Hepatocyte (in vitro differentiated cells): ENCODE measurements around the gene RAB21. TPM values are rescaled to one million over a fixed set of nuclear protein-coding genes. Genes with fewer than 3 reads are reported as not detected.

Experiments
- DNase-seq: peaks from one replicate; pipeline ENCODE4 v3.0.0-alpha.2; 2016; ENCODE audit warnings: low spot score
- H2AFZ ChIP-seq: fragments of 200-600 bp; sonication (generic); 2 replicates; pipeline ENCODE4 v1.6.0; 2016; ENCODE audit warnings: antibody characterized with exemption, mild to moderate bottlenecking
- H3K27ac ChIP-seq: fragments of 200-600 bp; sonication (generic); 2 replicates; pipeline ENCODE4 v1.5.1; 2016; ENCODE audit warnings: mild to moderate bottlenecking
- H3K27me3 ChIP-seq: fragments of 200-600 bp; sonication (generic); 2 replicates; pipeline ENCODE4 v1.6.1; 2016
- H3K36me3 ChIP-seq: fragments of 200-600 bp; sonication (generic); replicated peaks from 2 replicates; pipeline ENCODE4 v1.5.1; 2016; ENCODE audit warnings: low read depth; ENCODE audit not compliant: insufficient read depth
- H3K4me1 ChIP-seq: fragments of 200-600 bp; sonication (generic); 2 replicates; pipeline ENCODE4 v1.5.1; 2016; ENCODE audit warnings: mild to moderate bottlenecking, moderate library complexity; ENCODE audit not compliant: insufficient read depth
- H3K4me2 ChIP-seq: fragments of 200-600 bp; sonication (generic); 2 replicates; pipeline ENCODE4 v1.6.0; 2016
- H3K4me3 ChIP-seq: fragments of 200-600 bp; sonication (generic); 2 replicates; pipeline ENCODE4 v1.5.1; 2016; ENCODE audit warnings: mild to moderate bottlenecking
- H3K79me2 ChIP-seq: fragments of 200-600 bp; sonication (generic); 2 replicates; pipeline ENCODE4 v1.6.0; 2017; ENCODE audit warnings: mild to moderate bottlenecking
- H3K9me2 ChIP-seq: fragments of 200-600 bp; sonication (generic); replicated peaks from 2 replicates; pipeline ENCODE4 v1.6.0; 2017; ENCODE audit warnings: mild to moderate bottlenecking; ENCODE audit not compliant: insufficient read depth
- H3K9me3 ChIP-seq: fragments of 200-600 bp; sonication (generic); 2 replicates; pipeline ENCODE4 v1.5.1; 2016; ENCODE audit warnings: low read depth, mild to moderate bottlenecking
- H4K20me1 ChIP-seq: fragments of 200-600 bp; sonication (generic); 2 replicates; pipeline ENCODE4 v1.6.0; 2016; ENCODE audit warnings: mild to moderate bottlenecking; ENCODE audit not compliant: insufficient read depth, poor library complexity, severe bottlenecking
- CTCF ChIP-seq: fragments of 200-600 bp; sonication (generic); IDR thresholded peaks from 2 replicates; pipeline ENCODE4 v1.5.1; 2016; ENCODE audit warnings: antibody characterized with exemption, mild to moderate bottlenecking; ENCODE audit not compliant: poor library complexity
- EZH2 ChIP-seq: fragments of 200-600 bp; sonication (generic); IDR thresholded peaks from 2 replicates; pipeline ENCODE4 v1.6.1; 2016; ENCODE audit warnings: antibody characterized with exemption, mild to moderate bottlenecking, borderline replicate concordance
- EZH2phosphoT487 ChIP-seq: fragments of 200-600 bp; sonication (generic); IDR thresholded peaks from one replicate; pipeline ENCODE4 v1.6.1; 2018; ENCODE audit warnings: antibody characterized with exemption, mild to moderate bottlenecking, low read depth, moderate library complexity; ENCODE audit not compliant: unreplicated experiment, severe bottlenecking
- WGBS: methylation state at CpG from one replicate; pipeline ENCODE4 v1.1.6; 2016; ENCODE audit warnings: low lambda C conversion rate; ENCODE audit errors: missing lambda C conversion rate; 5-methylcytosine and 5-hydroxymethylcytosine counted together
- polyA plus RNA-seq: library from polyadenylated mRNA; unstranded; fragments of >200 nt; fragmentation: Nextera tagmentation; extraction: Ambion mirVana; gene quantifications from 2 replicates; pipeline ENCODE4 v1.2.1, GENCODE V29; 2016
- total RNA-seq: library from RNA; depleted of rRNA; stranded (reverse); fragments of >200 nt; gene quantifications from 2 replicates; pipeline ENCODE4 v1.2.3, GENCODE V29; 2014

Gene RAB21
- total and polyA plus RNA-seq, 2 experiments from 2014 or later = 39.2 to 65.0 TPM

GRCh38 chr12:71849109-71849851 is 94.6 kb downstream of the RAB21 start:
- H3K9me2 ChIP-seq = no peaks in the 10 kb centered on the region
- no peak overlapping the region for H3K4me2 ChIP-seq
- peaks cover 19% of the 10 kb centered on the region for H4K20me1 ChIP-seq
- DNase-seq = no peak
- TF ChIP-seq EZH2 (no peak), EZH2phosphoT487 (no peak), CTCF (no peak)
- H2AFZ ChIP-seq = no peak overlapping the region
- peaks cover 99% of the 10 kb centered on the region for H3K79me2 ChIP-seq
- H3K4me1 ChIP-seq = no peaks in the 10 kb centered on the region
- no peak overlapping the region for H3K27ac ChIP-seq
- no peak overlapping the region for H3K4me3 ChIP-seq
- no peaks in the 10 kb centered on the region for H3K9me3 ChIP-seq
- H3K27me3 ChIP-seq = no peaks in the 10 kb centered on the region
- no peaks in the 10 kb centered on the region for H3K36me3 ChIP-seq
- whole genome bisulfite sequencing = 97% methylated on average over 8 of the region's 8 CpGs

Other genes starting within 250 kb of the RAB21 start
- gene ZFC3H1, start 91.0 kb upstream of the RAB21 start, total RNA-seq = 46.4 and 48.6 TPM in 2 replicates
- gene ZFC3H1, start 91.0 kb upstream of the RAB21 start, polyA plus RNA-seq = 28.0 and 45.5 TPM in 2 replicates
- gene THAP2, start 90.6 kb upstream of the RAB21 start, total RNA-seq = 6.1 and 7.0 TPM in 2 replicates
- gene THAP2, start 90.6 kb upstream of the RAB21 start, polyA plus RNA-seq = 6.1 and 6.9 TPM in 2 replicates
- gene TMEM19, start 68.8 kb upstream of the RAB21 start, total RNA-seq = 24.8 and 28.2 TPM in 2 replicates
- gene TMEM19, start 68.8 kb upstream of the RAB21 start, polyA plus RNA-seq = 19.4 and 24.1 TPM in 2 replicates
- 26.7 and 30.8 TPM in 2 replicates for gene TBC1D15, start 84.9 kb downstream of the RAB21 start, total RNA-seq
- gene TBC1D15, start 84.9 kb downstream of the RAB21 start, polyA plus RNA-seq = 17.9 and 21.2 TPM in 2 replicates
- not detected in 2 replicates for gene TPH2, start 184.0 kb downstream of the RAB21 start, total RNA-seq
- not detected in 2 replicates for gene TPH2, start 184.0 kb downstream of the RAB21 start, polyA plus RNA-seq